Tongue (tissue), 2 donors: Measurements from ENCODE around the gene PHIP. TPM values are rescaled to one million over a fixed set of nuclear protein-coding genes. Genes with fewer than 3 reads are reported as not detected.
"Not testable (repeated sequence)": the region's sequence is repeated elsewhere in the genome, so short reads cannot be mapped to it uniquely, and the experiment has no call there.

Source experiments
- DNase-seq: peaks from one replicate; pipeline ENCODE4 v3.0.0-alpha.2; 2015
- total RNA-seq: library from RNA; depleted of rRNA; stranded (reverse); fragments of >200 nt; gene quantifications from one replicate; pipeline ENCODE4 v1.2.3, GENCODE V29; 2014

PHIP gene
- total RNA-seq, 1 donor from 2014 or later = 55.2 TPM

DNA sequence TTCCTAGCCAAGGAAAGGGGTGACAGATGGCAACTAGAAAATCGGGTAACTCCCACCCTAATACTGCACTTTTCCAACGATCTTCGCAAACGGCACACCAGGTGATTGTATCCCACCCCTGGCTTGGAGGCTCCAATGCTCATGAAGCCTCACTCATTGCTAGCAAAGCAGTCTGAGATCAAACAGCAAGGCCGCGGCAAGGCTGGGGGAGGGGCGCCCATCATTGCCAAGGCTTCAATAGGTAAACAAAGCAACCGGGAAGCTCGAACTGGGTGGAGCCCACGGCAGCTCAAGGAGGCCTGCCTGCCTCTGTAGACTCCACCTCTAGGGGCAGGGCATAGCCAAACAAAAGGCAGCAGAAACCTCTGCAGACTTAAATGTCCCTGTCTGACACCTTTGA is 156.9 kb downstream of the PHIP start:
- not testable (repeated sequence) for DNase-seq

DNA sequence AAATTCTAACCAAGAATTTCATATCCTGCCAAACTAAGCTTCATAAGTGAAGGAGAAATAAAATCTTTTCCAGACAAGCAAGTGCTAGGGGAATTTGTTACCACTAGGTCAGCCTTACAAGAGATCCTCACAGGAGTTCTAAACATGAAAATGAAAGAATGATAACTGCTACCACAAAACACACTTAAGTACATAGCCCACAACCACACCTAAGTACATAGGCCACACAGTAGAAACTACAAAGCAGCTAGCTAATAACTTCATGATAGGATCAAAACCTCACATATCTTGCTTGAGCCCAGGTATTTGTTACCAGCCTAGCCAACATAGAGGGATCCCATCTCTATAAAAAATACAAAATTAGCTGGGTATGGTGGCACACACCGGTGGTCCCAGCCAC is 160.3 kb downstream of the PHIP start:
- no peak for DNase-seq

DNA sequence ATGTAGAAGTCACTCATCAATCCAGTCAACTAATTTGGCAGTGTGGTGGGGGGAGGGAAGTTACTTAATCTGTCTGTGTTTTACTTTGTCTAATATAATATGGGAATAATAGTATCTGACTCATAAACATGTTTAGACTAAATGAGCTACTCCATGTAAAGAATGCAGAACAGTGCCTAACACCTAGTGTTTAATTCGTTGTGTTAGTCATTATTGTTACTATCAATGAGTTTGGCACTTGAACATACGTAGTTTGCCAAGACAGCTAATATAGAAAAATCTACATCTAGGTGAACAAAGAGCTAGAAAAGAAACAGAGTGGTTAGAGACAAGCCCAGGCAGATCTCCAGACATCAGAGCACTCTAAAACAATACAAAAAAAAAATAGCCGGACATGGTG is 161.6 kb downstream of the PHIP start:
- no peak for DNase-seq

DNA sequence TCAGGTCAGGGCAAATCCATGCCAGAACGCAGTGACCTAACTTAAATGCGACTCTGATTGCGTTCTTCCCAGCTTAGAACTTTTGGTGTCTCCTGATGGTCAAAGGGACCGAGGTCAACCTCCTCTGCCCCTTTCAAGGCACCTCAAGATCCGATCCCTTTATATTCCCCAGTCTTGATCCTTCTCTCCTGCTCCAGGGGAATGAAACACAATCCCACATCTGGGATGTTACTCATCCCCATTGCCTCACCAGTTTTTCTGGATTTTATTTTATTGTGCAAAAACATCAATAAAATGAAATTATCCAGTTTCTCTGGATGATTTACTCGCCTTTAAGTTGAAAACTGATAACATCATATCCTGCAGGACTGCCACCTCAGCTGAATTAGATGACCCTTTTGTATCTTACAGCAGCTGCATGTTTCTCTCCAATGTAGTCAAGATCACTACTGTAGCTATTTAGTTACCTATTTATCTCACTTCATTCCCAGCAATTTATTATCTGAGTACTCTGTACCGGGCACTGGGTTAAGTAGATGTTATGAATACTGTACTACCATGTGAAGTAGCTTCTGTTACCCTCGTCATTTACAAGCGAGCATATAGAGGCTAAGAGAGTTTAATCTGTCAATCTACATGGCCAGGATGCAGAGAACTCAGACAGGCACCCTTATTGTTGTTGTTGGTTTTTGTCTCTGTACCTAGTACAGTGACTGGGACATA is 166.7 kb downstream of the PHIP start:
- DNase-seq = no peak

DNA sequence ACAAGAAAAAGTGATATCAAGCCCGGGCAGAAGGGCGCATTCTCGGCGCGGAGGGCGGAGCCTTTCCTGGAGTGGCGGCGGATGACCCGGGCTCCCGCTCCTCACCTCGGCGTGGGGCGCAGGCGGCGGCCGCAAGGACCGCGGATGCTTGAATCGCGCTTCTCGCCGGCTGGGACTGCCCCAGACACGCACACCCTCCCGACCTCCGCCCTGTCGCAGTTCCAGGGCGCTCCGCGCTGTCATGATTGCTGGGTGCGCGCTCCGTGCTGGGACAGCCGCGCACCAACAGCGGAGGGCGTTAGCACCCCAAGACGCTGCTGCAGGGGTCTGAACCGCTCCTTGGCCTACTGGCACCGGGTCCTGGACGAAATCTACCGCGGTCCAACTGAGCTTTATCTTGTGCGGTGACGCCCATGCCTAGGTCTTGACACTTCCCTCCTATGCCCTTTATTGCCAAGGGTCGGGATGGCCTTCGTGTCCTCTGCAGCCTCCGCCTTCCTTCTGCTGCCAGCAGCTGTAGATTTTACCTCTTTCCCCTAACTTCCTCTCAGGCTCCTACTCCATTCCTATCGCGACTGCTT is 167.4 kb downstream of the PHIP start:
- peak; percentile 22 for DNase-seq

DNA sequence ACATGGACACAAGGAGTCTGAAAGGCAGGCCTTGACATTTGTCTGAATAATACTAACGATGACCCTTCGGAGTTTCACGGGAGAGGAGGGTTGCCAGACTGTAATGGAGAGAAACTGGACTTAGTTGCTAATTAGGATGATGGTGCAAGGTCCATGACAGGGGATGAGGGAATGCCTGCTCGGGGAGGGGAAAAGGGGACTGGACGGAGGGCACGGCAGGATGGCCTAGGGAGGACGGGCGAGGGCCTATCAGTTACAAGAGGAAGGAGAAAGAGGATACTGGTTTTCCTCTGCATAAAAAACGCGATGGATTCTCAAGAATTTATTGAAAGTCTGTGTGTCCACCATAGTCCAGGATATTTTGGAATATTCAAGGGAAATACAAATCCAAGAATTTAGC is 168.0 kb downstream of the PHIP start:
- no peak for DNase-seq

DNA sequence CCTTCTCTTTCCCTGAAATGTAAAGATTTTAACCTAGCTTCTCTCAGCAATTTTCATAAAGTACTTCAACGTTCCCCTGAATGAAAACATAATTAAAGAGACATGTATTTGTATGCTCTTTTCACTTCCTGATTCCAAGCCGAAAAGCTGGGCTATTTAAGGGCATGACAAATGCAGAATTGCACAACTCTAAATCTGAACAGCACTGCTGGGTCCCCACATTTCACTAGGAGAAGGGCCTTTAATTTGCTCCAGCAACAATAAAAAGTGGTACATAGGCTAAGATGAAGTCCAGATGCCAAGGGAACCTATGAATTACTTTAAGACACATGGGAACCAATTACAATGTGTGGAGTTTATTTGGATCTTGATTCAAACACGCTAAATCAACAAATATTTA is 168.7 kb downstream of the PHIP start:
- peak; percentile 29 for DNase-seq

DNA sequence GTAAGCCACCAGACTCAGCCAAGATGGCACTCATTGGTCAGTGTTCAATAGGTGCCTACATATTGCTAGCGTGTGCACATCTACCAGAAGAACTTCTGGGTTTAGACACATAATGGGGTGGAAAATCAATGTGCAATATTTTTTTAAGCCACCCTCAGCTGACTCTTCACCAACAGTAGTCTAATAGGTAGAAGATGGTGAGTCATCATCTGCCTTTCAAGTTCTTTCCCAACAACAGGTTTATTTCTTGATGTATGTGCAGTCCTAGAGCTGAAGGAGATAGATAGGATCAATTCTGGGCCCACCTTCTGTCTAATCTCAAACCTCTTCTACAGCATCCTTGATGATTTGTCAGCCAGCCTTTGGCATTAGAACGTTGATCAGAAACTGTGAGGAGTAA is 169.4 kb downstream of the PHIP start:
- no peak for DNase-seq

DNA sequence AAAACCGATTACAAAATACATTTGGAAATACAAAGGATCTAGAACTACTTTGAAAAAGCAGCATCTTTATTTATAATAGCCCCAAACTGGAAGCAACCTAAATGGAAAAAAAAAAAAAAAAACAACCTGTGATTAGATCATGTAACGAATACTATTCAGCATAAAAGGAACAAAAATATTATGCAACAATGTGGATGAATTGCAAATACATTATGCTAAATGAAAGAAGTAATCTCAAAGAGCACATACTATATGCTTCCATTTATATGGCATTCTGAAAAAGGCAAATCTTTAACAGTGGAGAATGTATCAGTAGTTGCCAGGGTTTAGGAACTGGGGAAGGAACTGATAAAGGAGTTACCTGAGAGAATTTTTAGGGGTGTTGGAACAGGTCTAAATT is 181.8 kb downstream of the PHIP start:
- DNase-seq = no peak

DNA sequence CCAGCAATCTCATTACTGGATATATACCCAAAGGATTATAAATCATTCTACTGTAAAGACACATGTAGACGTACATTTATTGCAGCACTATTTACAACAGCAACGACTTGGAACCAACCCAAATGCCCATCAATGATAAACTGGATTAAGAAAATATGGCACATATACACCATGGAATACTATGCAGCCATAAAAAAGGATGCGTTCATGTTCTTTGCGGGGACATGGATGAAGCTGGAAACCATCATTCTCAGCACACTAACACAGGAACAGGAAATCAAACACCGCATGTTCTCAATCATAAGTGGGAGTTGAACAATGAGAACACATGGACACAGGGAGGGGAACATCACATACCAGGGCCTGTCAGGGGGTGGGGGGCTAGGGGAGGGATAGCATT is 188.2 kb downstream of the PHIP start:
- not testable (repeated sequence) for DNase-seq

Other genes with a start within 250 kb of the PHIP start
- gene IRAK1BP1, start 210.7 kb downstream of the PHIP start, total RNA-seq = 8.0 TPM
- 89.5 TPM for gene HMGN3, start 156.4 kb upstream of the PHIP start, total RNA-seq